Endothelial cell (in vitro differentiated cells): ENCODE results near the gene BRINP1. TPM values are rescaled to one million over a fixed set of nuclear protein-coding genes. Genes with fewer than 3 reads are reported as not detected.
A peak's percentile ranks its signal among the peaks of the same experiment; 100 is the strongest.

Experiments used
- DNase-seq: peaks from one replicate; pipeline ENCODE4 v3.0.0; 2021; ENCODE audit warnings: low spot score
- H3K27ac Mint-ChIP-seq: one replicate; pipeline ENCODE4 v1.8.0; 2021; ENCODE audit warnings: mixed read lengths, inconsistent platforms; ENCODE audit not compliant: unreplicated experiment
- H3K27me3 Mint-ChIP-seq: one replicate; pipeline ENCODE4 v1.8.0; 2021; ENCODE audit warnings: mild to moderate bottlenecking, moderate library complexity, mixed read lengths, inconsistent platforms; ENCODE audit not compliant: unreplicated experiment
- H3K36me3 Mint-ChIP-seq: one replicate; pipeline ENCODE4 v1.8.0; 2021; ENCODE audit warnings: mild to moderate bottlenecking, low read depth, mixed read lengths, inconsistent platforms; ENCODE audit not compliant: unreplicated experiment
- H3K4me1 Mint-ChIP-seq: one replicate; pipeline ENCODE4 v1.8.0; 2021; ENCODE audit warnings: mild to moderate bottlenecking, mixed read lengths, inconsistent platforms; ENCODE audit not compliant: unreplicated experiment
- H3K4me3 Mint-ChIP-seq: one replicate; pipeline ENCODE4 v1.8.0; 2021; ENCODE audit warnings: mild to moderate bottlenecking, mixed read lengths, inconsistent platforms; ENCODE audit not compliant: unreplicated experiment
- H3K9me3 Mint-ChIP-seq: one replicate; pipeline ENCODE4 v1.8.0; 2021; ENCODE audit warnings: mixed read lengths, inconsistent platforms; ENCODE audit not compliant: unreplicated experiment
- total RNA-seq: library from RNA; stranded (reverse); fragmentation: NEBNext Ultra II Directional; extraction: Animal tissue kit (Norgen Biotek cat#: 25700); gene quantifications from one replicate; pipeline ENCODE4 v1.2.1, GENCODE V29; 2021; ENCODE audit not compliant: unreplicated experiment
- TF ChIP-seq, protein P1 (sequence below): fragments of 200-600 bp; sonication (generic); IDR thresholded peaks from one replicate; pipeline ENCODE4 v1.5.0; 2021; ENCODE audit warnings: antibody characterized with exemption; ENCODE audit not compliant: unreplicated experiment

The BRINP1 gene
- total RNA-seq, 1 donor from 2014 or later = 1.9 TPM

DNA sequence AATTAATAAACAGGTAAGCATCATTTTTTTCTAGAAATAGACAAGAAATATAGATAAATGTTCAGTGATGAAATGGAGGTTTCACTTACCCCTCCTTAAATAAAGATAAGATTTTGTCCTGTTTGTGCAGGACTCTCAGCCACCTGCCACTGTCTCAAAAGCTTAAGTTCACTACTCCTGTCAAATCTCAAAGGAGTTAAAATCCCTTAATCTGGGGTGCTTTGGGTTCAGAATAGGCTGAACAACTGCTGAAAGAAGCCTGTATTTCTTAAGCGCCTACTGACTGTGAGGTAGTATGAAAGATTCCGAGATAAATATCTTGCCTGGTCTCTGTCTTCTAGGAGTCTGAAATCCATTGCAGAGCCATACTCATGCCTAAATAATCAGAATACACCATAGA lies 3.7 kb upstream of the BRINP1 start:
- TF ChIP-seq, protein P1, sequence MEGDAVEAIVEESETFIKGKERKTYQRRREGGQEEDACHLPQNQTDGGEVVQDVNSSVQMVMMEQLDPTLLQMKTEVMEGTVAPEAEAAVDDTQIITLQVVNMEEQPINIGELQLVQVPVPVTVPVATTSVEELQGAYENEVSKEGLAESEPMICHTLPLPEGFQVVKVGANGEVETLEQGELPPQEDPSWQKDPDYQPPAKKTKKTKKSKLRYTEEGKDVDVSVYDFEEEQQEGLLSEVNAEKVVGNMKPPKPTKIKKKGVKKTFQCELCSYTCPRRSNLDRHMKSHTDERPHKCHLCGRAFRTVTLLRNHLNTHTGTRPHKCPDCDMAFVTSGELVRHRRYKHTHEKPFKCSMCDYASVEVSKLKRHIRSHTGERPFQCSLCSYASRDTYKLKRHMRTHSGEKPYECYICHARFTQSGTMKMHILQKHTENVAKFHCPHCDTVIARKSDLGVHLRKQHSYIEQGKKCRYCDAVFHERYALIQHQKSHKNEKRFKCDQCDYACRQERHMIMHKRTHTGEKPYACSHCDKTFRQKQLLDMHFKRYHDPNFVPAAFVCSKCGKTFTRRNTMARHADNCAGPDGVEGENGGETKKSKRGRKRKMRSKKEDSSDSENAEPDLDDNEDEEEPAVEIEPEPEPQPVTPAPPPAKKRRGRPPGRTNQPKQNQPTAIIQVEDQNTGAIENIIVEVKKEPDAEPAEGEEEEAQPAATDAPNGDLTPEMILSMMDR = no peak
- Mint-ChIP-seq H3K4me1 (peaks cover 8% of the 10 kb centered on the region), H3K4me3 (no peak overlapping the region), H3K27ac (no peak overlapping the region), H3K27me3 (peaks cover 10% of the 10 kb centered on the region), H3K36me3 (no peaks in the 10 kb centered on the region), H3K9me3 (no peaks in the 10 kb centered on the region)
- DNase-seq = no peak

DNA sequence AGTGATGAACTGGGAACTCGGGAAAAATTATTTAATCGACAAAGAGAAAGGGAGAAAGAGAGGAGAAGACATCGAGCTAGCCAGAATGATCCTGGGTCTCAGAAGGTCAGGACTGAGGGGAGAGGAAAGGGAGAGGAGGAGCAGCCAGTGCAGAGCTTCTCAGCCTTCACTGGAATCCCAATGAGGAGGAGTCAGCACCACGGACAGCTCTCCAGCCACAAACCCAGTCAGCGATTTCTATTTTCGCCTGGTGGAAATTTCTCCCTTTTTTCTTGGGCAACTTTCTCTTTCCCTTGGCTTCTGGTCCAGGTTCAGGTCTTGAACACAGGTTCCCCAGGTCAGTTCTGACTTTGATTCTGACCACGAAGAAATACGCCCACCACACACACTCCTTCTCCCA lies 1.6 kb upstream of the BRINP1 start:
- H3K27ac Mint-ChIP-seq = no peak overlapping the region
- H3K27me3 Mint-ChIP-seq = peaks cover 12% of the 10 kb centered on the region
- TF ChIP-seq, protein P1 = no peak
- peak; percentile 79 for DNase-seq
- no peak overlapping the region for H3K4me3 Mint-ChIP-seq
- no peaks in the 10 kb centered on the region for H3K36me3 Mint-ChIP-seq
- no peaks in the 10 kb centered on the region for H3K9me3 Mint-ChIP-seq
- H3K4me1 Mint-ChIP-seq = peaks cover 8% of the 10 kb centered on the region

DNA sequence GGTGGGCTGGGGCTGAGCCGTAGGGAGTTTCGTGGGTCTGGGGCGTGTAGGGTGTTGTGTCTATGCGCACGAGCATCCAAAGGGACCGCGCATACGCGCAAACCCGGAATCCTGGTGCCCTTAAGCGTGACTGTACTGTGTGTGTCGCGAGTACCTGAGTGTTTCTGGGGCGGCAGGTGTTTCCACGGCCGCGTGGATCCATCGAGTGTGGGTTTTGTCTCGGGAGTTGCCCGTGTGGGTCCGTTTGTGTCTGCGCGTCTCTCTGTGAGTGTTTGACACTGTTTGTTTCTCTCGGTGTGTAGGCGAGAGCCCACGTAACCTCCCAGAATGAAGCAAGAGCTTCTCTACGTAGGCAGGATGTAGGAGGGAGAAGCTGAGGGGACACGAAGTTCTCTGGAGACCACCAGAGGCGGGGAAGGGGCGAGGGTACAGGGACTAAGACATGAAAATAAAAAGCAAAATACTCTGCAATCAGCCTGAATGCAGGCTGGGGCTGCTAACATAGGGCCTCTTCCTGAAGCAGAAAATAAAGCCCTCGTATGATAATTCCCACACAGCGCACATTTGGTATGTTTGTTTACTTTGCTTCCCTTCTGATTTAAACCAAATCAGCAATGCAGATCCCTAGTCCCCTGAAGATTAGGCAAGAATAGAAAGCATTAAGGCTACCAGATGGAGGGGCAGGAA lies 588 bp upstream of the BRINP1 start:
- Mint-ChIP-seq H3K27ac (no peak overlapping the region), H3K36me3 (no peaks in the 10 kb centered on the region), H3K9me3 (no peaks in the 10 kb centered on the region), H3K4me1 (peaks cover 8% of the 10 kb centered on the region), H3K4me3 (peak overlapping the region; percentile 91), H3K27me3 (peaks cover 12% of the 10 kb centered on the region)
- TF ChIP-seq, protein P1 = no peak
- no peak for DNase-seq

DNA sequence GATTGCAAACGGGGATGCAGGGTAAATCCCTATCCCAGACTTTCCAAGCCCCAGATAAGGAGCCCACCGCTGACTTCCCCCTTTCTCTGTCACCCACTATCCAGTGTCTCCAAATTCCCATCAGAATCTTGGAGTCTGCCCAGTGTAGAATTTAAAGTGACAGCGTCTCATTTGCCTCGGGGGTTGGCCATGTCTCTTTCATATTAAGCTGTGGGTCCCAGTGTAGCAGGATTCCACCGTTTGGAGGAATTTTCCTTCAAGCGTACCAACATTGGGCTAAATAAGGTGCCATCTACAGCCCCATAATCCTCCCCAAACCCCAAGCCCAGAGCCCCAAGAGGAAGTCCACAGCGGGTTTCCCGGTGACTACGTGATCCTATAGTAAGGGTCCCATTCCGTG lies 1.1 kb downstream of the BRINP1 start:
- no peak for DNase-seq
- H3K9me3 Mint-ChIP-seq = no peaks in the 10 kb centered on the region
- H3K36me3 Mint-ChIP-seq = no peaks in the 10 kb centered on the region
- TF ChIP-seq, protein P1 = no peak
- peak overlapping the region; percentile 93 for H3K4me3 Mint-ChIP-seq
- H3K27me3 Mint-ChIP-seq = peaks cover 12% of the 10 kb centered on the region
- peaks cover 8% of the 10 kb centered on the region for H3K4me1 Mint-ChIP-seq
- H3K27ac Mint-ChIP-seq = no peak overlapping the region

DNA sequence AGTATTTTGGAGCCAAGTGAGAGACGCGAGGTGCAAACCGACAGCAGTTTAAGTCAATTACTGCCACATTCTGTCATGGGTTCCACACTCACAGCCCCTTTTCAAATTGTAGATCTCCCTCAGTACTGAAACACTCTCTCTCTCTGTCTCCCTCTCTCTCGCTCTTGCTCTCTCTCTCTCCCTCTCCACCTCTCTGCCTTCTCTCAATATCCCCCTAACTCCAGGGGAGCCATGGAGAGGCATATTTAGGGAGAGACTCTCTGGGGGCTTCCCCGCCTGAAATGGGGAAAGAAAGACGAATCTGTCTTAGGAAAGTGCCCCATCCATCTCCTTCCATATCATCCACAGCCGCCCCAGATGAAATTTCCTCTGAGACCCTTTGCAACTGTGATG lies 1.6 kb downstream of the BRINP1 start:
- Mint-ChIP-seq H3K27ac (no peak overlapping the region), H3K9me3 (no peaks in the 10 kb centered on the region), H3K4me1 (peaks cover 8% of the 10 kb centered on the region), H3K4me3 (peak overlapping the region; percentile 93), H3K27me3 (peaks cover 12% of the 10 kb centered on the region), H3K36me3 (no peaks in the 10 kb centered on the region)
- DNase-seq = no peak
- TF ChIP-seq, protein P1 = no peak
